Measurements from ENCODE around the gene SCRN2.

DNA sequence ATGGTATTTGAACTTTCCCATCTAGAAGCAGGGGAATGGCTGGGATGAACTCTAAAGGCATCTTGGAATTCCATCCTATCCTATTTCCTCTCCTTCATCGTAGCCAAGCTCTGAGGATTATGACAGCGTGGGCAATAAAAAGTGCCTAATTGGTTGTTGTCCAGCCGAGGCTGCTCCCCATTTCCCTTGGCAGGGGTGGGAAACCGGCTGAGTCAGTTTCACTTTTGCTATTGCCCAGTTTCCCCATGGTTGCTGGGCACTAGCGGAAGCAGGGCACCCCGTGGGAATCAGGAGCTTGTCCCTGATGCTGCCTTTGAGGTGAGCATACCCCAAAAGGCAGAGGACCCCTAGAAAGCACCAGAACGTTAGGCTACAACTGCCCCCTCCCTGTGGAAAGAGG lies 41.2 kb upstream of the SCRN2 start:
- TF ChIP-seq GATA2 (IDR thresholded peaks at IDR 0.05; ENCODE audit: low read depth, low read length): no peak
- no peak for TF ChIP-seq GATA3 (IDR thresholded peaks at IDR 0.05; ENCODE audit: low read depth, low read length)

All from SH-SY5Y (cell line).